ENCODE results near the gene TSKS. TPM values are rescaled to one million over a fixed set of nuclear protein-coding genes. Genes with fewer than 3 reads are reported as not detected.

TSKS gene
- total RNA-seq, 1 donor from 2014 or later: 1.2 TPM

DNA sequence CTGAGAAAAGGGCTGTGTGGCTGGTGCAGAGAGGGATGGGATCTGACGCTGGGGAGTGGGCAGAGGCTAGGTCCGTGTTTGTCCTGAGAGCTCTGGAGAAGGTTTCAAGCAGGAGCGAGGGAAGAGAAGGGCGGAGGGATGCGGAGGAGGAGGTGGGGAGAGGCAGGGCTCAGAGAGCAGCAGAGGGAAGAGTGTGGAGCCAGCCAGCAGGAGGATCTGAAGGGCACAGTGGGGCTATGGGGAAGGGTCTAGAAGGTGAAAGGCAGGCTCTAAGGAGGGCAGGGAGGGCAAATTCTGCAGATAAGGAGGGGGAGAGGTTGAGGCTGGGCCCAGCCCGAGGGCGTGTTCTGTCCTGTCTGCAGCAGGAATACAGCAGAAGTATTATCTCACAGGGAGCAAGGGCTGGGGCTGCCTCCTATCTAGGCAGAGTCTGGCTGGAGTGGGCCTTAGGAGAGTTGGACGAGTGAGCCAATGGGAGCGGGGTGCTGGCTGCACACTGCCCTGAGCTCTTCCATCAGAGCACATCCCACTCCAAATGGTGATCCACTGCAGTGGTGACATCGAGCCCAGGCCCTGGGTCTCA is 9.8 kb upstream of the TSKS start:
- Histone ChIP-seq H3K9me3 (no peaks in the 10 kb centered on the region), H3K27me3 (no peaks in the 10 kb centered on the region), H3K27ac (no peak overlapping the region), H3K4me1 (peaks cover 39% of the 10 kb centered on the region), H3K36me3 (no peaks in the 10 kb centered on the region), H3K4me3 (no peak overlapping the region)
- DNase-seq (ENCODE audit: extremely low spot score in 2 of 2): no peak
- intact Hi-C loops (cut with DNase I): loop anchor here (10.0 kb wide), 1 partner anchor 72 kb away; no protein-coding TSS in a partner anchor
- TF ChIP-seq POLR2A (IDR thresholded peaks at IDR 0.05): no peak
- no peak for TF ChIP-seq POLR2AphosphoS5 (IDR thresholded peaks at IDR 0.05; ENCODE audit: insufficient read depth in 1 of 2, low read depth in 1 of 2)
- TF ChIP-seq, protein P1, sequence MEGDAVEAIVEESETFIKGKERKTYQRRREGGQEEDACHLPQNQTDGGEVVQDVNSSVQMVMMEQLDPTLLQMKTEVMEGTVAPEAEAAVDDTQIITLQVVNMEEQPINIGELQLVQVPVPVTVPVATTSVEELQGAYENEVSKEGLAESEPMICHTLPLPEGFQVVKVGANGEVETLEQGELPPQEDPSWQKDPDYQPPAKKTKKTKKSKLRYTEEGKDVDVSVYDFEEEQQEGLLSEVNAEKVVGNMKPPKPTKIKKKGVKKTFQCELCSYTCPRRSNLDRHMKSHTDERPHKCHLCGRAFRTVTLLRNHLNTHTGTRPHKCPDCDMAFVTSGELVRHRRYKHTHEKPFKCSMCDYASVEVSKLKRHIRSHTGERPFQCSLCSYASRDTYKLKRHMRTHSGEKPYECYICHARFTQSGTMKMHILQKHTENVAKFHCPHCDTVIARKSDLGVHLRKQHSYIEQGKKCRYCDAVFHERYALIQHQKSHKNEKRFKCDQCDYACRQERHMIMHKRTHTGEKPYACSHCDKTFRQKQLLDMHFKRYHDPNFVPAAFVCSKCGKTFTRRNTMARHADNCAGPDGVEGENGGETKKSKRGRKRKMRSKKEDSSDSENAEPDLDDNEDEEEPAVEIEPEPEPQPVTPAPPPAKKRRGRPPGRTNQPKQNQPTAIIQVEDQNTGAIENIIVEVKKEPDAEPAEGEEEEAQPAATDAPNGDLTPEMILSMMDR (IDR thresholded peaks at IDR 0.05): no peak

DNA sequence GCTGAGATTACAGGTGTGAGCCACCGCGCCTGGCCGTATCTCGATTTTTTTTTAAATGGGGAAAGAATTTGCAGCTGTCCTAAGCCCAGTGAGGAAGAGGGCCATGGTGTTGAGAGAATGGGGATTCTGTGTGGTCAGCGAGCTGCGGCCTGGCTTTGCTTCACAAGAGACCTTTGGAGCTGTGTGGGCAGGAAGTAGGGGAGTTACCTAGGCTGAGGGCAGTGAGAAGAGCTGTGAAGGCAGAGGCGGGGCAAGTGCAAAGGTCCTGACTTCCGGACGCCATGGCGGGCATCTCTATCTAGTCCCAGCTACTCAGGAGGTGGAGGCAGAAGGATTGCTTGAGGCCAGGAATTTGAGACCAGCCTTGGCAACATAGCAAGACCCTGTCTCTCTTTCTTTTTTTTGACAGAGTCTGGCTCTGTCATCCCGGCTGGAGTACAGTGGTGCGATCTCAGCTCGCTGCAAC is 8.6 kb upstream of the TSKS start:
- no peak for TF ChIP-seq POLR2A (IDR thresholded peaks at IDR 0.05)
- no peak for TF ChIP-seq POLR2AphosphoS5 (IDR thresholded peaks at IDR 0.05; ENCODE audit: insufficient read depth in 1 of 2, low read depth in 1 of 2)
- TF ChIP-seq, protein P1 (IDR thresholded peaks at IDR 0.05): no peak
- H3K27ac ChIP-seq: no peak overlapping the region
- H3K4me1 ChIP-seq: peaks cover 45% of the 10 kb centered on the region

DNA sequence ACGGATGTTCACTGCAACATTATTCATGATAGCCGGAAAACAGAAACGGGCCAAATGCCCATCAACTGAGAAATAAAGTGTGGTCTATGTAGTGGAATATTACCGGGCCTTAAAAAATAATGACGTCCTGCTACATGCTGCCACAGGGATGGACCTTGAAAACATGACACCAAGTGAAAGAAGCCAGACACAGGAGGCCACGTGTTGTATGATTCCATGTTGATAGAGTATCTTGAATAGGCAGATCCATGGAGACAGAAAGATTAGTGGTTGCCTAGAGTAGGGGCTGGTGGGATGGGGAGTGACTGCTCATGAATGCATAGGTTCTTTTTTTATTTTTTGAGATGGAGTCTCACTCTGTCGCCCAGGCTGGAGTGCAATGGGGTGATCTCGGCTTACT is 7.4 kb upstream of the TSKS start:
- H3K27ac ChIP-seq: no peak overlapping the region
- peak in 1 of 2 donors; percentile 67 for DNase-seq (ENCODE audit: extremely low spot score in 2 of 2)
- no peak overlapping the region for H3K4me3 ChIP-seq
- peaks cover 50% of the 10 kb centered on the region for H3K4me1 ChIP-seq
- H3K36me3 ChIP-seq: no peaks in the 10 kb centered on the region
- no peaks in the 10 kb centered on the region for H3K27me3 ChIP-seq
- intact Hi-C loops (cut with DNase I): loop anchor here (10.0 kb wide), 1 partner anchor 74 kb away; no protein-coding TSS in a partner anchor
- TF ChIP-seq POLR2A (IDR thresholded peaks at IDR 0.05) (no peak), POLR2AphosphoS5 (IDR thresholded peaks at IDR 0.05; ENCODE audit: insufficient read depth in 1 of 2, low read depth in 1 of 2) (no peak)
- TF ChIP-seq, protein P1 (IDR thresholded peaks at IDR 0.05): no peak
- H3K9me3 ChIP-seq: no peaks in the 10 kb centered on the region

More for the DNA sequence above, 8.6 kb upstream of the TSKS start:
- Histone ChIP-seq H3K36me3 (no peaks in the 10 kb centered on the region), H3K27me3 (no peaks in the 10 kb centered on the region), H3K9me3 (no peaks in the 10 kb centered on the region), H3K4me3 (no peak overlapping the region)
- intact Hi-C loops (cut with DNase I): loop anchor here (10.0 kb wide), 1 partner anchor 73 kb away; no protein-coding TSS in a partner anchor
- no peak for DNase-seq (ENCODE audit: extremely low spot score in 2 of 2)

DNA sequence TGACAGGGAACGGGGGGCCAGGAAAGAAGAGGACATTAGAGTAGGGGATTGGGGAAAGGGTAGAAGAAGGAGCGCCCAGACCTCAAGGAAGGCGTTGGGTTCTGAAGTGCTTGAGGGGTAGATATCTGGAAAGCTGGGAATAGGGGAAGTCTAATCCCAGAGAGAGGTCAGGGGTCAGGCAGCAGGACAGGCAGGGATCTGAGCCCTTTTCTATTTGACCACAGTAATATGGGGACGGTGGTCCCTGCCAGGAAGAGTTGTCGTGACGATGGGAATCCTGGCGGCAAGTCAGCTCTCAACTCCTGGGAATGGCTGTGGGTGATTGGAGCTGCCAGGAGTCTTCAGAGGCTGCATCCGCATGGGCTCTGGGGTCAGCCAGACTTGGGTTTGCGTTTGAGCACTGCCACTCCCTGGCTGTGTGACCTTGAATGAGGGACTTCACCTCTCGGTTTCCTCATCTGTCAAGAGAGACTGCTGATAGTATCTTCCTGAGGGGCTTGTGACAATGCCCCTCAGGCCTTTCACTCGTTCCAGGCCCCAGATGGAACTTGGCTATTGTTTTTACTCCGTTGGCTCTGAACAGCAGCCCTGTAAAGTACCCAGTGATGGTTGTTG is 5.0 kb upstream of the TSKS start:
- H3K4me3 ChIP-seq: peak overlapping the region; percentile 66 to 81
- peaks cover 38% of the 10 kb centered on the region for H3K4me1 ChIP-seq
- no peaks in the 10 kb centered on the region for H3K27me3 ChIP-seq
- DNase-seq (ENCODE audit: extremely low spot score in 2 of 2): peak in 1 of 2 donors; percentile 77
- peak overlapping the region; percentile 72 for H3K27ac ChIP-seq
- intact Hi-C loops (cut with DNase I): loop anchor here (5.0 kb wide), 2 partner anchors 39 to 109 kb away; partner anchors contain the start of genes AKT1S1 and TBC1D17
- TF ChIP-seq POLR2AphosphoS5 (IDR thresholded peaks at IDR 0.05; ENCODE audit: insufficient read depth in 1 of 2, low read depth in 1 of 2): no peak
- TF ChIP-seq POLR2A (IDR thresholded peaks at IDR 0.05): no peak
- TF ChIP-seq, protein P1 (IDR thresholded peaks at IDR 0.05): no peak
- H3K36me3 ChIP-seq: no peaks in the 10 kb centered on the region
- no peaks in the 10 kb centered on the region for H3K9me3 ChIP-seq

Data from vagina (tissue), 2 donors.